WTC11 (cell line): ENCODE data around the gene ZGLP1.

ENCODE experiments used
- RELA ChIP-seq: sonication (generic); formaldehyde crosslinking; IDR thresholded peaks from 2 replicates; pipeline ENCODE4 v1.8.1; 2022; ENCODE audit warnings: missing genetic modification reagents, mild to moderate bottlenecking, borderline replicate concordance
- TF ChIP-seq, protein P1 (sequence below): sonication (generic); formaldehyde crosslinking; IDR thresholded peaks from 2 replicates; pipeline ENCODE4 v1.8.0; 2022; ENCODE audit warnings: mild to moderate bottlenecking, missing genetic modification reagents
- TF ChIP-seq, protein P2 (sequence below): fragments of 200-600 bp; IDR thresholded peaks from 2 replicates; pipeline ENCODE4 v1.8.0; 2022; ENCODE audit warnings: antibody characterized with exemption

DNA sequence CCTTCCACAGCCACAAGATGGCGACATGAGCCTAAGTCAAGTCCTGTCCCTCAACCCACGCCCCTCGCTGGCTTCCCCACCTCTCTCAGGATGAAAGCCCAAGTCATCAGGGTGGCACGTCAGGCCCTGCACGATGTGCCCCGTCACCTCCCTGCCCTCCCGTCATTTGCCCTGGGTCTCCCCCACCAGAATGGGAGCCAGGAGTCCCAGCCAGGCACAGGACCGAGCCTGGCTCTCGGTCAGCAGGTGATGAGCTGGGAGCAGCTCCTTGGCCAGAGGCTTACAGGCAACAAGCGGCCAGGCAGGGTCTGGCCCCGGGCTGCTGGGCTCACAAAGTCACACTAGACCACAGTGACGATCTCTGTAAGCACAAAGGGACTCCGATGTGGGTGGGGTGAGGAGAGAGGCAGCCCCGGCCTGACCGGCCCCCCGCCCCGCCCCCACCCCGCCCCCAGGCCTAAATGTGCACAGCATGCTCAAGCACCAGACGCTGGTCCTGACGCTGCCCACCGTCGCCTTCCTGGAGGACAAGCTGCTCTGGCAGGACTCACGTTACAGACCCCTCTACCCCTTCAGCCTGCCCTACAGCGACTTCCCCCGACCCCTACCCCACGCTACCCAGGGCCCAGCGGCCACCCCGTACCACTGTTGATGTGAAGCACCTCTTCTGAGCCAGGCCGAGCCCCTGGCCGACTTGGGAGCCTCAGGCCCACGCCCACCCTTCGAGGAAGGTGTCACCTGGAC, 50.3 kb downstream of the ZGLP1 start:
- TF ChIP-seq, protein P1, sequence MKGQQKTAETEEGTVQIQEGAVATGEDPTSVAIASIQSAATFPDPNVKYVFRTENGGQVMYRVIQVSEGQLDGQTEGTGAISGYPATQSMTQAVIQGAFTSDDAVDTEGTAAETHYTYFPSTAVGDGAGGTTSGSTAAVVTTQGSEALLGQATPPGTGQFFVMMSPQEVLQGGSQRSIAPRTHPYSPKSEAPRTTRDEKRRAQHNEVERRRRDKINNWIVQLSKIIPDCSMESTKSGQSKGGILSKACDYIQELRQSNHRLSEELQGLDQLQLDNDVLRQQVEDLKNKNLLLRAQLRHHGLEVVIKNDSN (CRISPR knock-in tag) = no peak
- no peak for TF ChIP-seq RELA (CRISPR knock-in tag)
- TF ChIP-seq, protein P2, sequence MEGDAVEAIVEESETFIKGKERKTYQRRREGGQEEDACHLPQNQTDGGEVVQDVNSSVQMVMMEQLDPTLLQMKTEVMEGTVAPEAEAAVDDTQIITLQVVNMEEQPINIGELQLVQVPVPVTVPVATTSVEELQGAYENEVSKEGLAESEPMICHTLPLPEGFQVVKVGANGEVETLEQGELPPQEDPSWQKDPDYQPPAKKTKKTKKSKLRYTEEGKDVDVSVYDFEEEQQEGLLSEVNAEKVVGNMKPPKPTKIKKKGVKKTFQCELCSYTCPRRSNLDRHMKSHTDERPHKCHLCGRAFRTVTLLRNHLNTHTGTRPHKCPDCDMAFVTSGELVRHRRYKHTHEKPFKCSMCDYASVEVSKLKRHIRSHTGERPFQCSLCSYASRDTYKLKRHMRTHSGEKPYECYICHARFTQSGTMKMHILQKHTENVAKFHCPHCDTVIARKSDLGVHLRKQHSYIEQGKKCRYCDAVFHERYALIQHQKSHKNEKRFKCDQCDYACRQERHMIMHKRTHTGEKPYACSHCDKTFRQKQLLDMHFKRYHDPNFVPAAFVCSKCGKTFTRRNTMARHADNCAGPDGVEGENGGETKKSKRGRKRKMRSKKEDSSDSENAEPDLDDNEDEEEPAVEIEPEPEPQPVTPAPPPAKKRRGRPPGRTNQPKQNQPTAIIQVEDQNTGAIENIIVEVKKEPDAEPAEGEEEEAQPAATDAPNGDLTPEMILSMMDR = peak; percentile 52
